ENCODE measurements around the gene CLDN5.

The CLDN5 gene

GRCh38 chr22:19522190-19522880, 1.9 kb downstream of the CLDN5 start:
- DNase-seq (ENCODE audit: low read depth) = no peak

DNA sequence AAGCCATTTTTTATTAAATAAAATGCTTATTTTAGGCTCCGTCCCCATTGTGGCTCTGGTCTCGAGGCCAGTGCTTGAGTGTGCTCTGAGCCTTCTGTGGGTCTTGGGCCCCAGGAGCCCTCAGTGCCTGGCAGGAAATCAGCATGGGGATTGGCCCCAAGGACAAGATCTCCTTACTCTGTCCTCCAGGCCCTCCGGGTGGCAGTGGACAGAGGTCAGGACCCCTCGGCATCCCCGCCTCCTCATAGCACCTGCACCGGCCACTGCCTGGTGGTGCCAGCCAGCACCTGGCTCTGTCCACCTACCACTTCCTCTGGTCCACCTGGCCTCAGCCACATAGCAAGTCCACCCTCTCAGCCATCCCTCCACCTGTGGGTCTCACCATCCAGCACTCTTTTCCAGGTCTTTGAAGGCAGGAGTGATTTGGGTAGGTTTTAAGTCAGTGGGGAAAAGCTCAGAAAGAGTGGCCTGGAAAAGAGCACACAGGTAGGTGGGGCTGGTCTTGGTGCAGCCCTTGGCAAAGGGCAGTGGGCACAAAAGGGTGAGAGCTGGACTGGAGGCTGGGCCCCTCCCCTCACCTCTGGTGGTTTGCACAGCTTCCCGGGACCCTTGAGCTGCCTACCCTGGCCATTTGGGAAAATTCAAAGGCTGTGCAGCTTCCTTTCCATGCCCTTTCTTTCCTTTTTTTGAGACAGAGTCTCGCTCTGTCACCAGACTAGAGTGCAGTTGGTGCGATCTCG, 3.5 kb downstream of the CLDN5 start:
- DNase-seq (ENCODE audit: low read depth) = no peak

GRCh38 chr22:19520007-19520406, 4.2 kb downstream of the CLDN5 start:
- no peak for DNase-seq (ENCODE audit: low read depth)

GRCh38 chr22:19519041-19519926, 4.9 kb downstream of the CLDN5 start:
- no peak for DNase-seq (ENCODE audit: low read depth)

DNA sequence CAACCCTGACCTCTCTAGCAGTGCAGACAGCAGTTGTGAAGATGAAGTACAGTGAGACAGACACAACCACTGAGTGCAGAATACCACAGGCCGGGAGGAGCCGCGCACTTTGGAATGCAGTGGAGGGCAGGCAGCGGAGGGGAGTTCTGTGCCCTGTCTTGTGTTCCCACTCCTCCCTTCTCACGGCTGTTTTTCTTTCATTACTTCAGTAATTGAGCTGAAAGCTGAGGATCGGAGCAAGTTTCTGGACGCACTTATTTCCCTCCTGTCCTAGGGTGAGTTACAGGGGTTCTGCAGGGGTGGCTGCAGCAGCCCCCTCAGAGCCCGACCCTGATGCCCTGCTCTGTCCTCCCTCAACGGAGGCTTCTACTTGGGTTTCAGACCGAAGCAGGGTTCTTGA, 5.6 kb downstream of the CLDN5 start:
- no peak for DNase-seq (ENCODE audit: low read depth)

DNA sequence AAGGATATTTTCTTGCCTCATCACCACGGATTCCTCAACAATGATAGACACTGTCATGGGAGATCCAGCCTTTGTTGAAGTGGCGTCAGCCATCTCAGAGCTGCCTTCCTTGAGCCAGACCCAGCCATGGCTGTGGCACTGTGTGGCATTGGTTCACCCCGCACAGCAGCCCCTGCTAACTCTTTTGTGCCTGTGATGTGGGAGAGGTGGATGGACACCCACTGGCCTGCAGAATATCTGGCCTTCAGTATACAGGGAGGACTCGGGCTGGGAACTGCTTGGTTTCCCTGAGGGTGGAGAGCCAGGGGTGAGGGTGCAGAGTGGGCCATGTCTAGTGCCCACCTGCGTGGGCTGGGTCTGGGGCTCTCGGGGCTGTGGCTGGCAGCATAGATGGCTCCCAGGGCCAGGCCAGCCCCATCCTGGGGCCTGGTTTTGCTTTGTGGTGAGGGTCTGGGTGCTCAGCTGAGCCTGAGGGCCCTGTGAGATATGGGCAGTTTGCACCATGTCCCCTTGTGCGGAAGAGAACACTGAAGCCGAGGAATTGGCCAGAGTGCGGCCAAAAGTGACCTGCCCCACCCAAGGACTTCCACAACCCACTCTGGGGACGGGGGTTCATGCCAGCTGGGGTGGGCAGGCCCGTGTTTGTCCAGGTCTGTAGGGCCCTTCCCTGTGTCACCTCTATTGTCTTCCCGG, 6.1 kb downstream of the CLDN5 start:
- DNase-seq (ENCODE audit: low read depth) = no peak

GRCh38 chr22:19517171-19517500, 7.1 kb downstream of the CLDN5 start:
- no peak for DNase-seq (ENCODE audit: low read depth)

GRCh38 chr22:19516378-19517170, 7.6 kb downstream of the CLDN5 start:
- DNase-seq (ENCODE audit: low read depth) = no peak

DNA sequence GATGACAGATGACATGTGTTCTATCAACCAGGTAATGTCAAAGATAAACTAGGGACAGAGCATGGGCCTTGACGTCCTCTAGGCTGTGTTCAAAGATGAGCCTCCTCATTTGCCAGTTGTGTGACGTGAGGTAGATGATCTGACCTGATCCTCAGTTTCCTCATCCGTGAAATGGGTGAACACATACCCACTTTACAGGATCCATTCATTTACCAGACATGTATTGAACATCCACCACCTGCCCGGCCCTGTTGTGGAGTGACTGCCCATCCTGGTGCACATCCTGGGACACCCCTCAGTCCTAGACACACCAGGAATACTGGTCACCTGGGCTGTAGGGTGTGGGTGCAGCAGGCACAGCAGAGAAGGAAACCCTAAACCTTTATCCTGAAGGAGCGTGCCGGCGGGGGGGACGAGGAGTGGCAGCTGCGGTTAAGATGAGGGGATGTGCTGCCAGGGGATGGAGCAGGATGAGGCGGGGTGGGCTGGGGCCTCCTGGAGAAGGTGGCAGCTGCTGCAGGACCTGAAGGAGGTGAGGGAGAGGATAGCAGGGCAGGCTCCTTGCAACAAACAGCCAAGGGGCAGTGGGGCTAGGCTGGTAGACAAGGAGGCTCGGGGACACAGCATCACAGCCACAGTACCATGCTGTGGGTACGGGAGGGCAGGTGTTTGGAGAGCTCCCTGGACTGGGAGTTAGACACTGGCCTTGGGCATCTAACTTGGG, 8.4 kb downstream of the CLDN5 start:
- DNase-seq (ENCODE audit: low read depth) = no peak

DNA sequence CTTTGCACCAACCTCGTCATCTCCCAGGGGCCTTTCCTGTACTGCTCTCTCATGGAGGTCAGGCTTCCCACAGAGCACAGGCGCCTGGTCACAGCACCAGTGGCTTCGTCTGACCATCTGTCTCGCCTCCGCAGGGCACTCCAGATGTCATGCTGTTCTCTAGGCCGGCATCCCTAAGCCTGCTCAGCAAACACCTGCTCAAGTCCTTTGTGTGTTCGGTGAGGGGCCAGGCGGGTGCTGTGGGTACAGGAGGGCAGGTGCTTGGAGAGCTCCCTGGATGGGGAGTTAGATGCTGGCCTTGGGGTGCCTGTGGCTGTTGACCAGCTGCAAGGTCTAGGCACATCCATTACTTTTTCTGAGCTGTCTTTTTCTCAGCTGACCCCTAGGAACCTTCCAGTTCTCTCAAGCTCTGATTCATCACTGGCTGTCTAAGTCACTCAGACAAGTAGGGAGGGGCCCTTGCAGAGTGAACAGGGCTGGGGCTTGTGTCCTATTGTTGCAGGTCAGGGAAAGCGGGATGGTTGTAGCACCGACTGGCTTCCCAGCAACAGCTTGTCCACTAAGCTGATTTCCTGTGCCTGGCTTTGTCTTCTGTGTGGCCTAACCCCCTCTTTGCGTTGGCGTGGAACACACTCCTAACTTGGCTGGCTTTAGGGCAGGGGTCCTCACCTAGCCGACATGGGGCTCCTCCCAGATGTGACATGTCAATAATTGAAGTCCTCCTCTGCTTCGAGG, 9.2 kb downstream of the CLDN5 start:
- DNase-seq (ENCODE audit: low read depth) = no peak

- no peak for DNase-seq (ENCODE audit: low read depth)
Measured at GRCh38 chr22:19513823-19514222, 10.4 kb downstream of the CLDN5 start.

GRCh38 chr22:19510919-19511341, 13.3 kb downstream of the CLDN5 start:
- no peak for DNase-seq (ENCODE audit: low read depth)

GRCh38 chr22:19509923-19510322, 14.3 kb downstream of the CLDN5 start:
- DNase-seq (ENCODE audit: low read depth) = no peak

GRCh38 chr22:19509191-19509590, 15.0 kb downstream of the CLDN5 start:
- no peak for DNase-seq (ENCODE audit: low read depth)

DNA sequence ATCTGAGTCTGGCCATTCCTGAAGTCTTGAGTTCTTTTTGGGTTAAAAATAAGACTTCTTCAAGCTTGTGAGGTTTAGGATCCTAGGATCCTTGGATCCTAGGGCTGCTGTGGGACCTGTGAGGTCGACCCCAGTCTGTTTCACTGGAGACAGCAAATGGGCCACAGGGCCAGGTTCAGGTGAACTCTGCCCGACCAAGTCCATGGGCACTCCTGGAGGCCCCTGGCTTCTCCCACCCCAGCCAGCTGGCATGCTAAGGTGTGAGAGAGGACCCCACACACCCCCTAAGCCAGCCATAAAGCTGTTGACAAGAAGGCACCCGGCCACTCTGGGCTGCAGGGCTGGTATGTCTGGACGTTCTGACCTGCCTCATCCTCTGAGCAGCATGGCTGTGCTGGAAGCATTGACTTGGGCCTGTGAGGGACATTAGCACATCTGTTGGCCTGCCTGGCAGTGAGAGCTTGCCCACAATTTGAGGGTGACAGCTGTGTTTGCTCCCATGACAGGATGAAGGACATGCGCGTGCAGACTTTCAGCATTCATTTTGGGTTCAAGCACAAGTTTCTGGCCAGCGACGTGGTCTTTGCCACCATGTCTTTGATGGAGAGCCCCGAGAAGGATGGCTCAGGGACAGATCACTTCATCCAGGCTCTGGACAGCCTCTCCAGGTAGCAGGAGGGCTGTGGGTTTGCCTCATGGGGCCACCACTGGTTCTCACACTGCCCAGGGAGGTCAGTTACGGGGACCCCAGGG, 16.0 kb downstream of the CLDN5 start:
- no peak for DNase-seq (ENCODE audit: low read depth)

GRCh38 chr22:19507534-19507861, 16.7 kb downstream of the CLDN5 start:
- DNase-seq (ENCODE audit: low read depth) = no peak

DNA sequence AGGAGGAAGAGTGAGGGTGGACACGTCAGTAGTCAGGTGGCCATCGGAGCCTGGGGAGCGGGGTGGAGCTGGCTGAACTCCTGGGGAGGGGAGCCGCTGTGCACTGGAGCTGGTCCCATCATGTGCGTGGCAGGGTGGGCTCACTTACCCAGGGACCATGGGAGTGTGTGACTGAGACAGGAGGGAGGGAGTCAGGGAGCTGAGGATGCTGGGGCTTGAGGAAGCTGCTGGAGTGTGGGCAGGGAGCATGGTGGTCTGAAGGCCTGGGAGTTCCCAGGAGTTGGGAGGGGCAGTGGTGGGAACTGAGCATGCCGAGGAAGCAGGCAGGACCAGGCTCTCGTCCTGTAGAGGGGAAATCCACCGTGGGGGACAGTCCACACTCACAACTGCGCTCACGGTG, 18.0 kb downstream of the CLDN5 start:
- DNase-seq (ENCODE audit: low read depth) = no peak

GRCh38 chr22:19505735-19506126, 18.5 kb downstream of the CLDN5 start:
- no peak for DNase-seq (ENCODE audit: low read depth)
